IPS-11a (cell line): ENCODE results near the gene SIMC1.

Experiments used
- H3K4me3 ChIP-seq: one replicate; pipeline ENCODE4 v1.5.1; 2013; ENCODE audit warnings: low read depth, low read length, control low read depth

Gene SIMC1

GRCh38 chr5:176361437-176362232, 123.4 kb downstream of the SIMC1 start, which contains the start of gene KIAA1191:
Gene KIAA1191 (minus strand): TSS chr5:176361764. CDS start chr5:176359508, 2,256 bp downstream.
- peak within 1 kb of the TSS; percentile 91 for H3K4me3 ChIP-seq

GRCh38 chr5:176362233-176362490, 123.9 kb downstream of the SIMC1 start:
- peak overlapping the region; percentile 91 for H3K4me3 ChIP-seq

- peak overlapping the region; percentile 65 for H3K4me3 ChIP-seq
These were observed 126.6 kb downstream of the SIMC1 start for GRCh38 chr5:176364765-176365350.

GRCh38 chr5:176365351-176366231, 127.4 kb downstream of the SIMC1 start, which contains the start of gene ARL10:
Gene ARL10 (plus strand): TSS chr5:176365487. CDS start chr5:176365564, 77 bp downstream.
- peak within 1 kb of the TSS; percentile 65 for H3K4me3 ChIP-seq

- H3K4me3 ChIP-seq, result peak overlapping the region; percentile 65
These were observed 128.1 kb downstream of the SIMC1 start for GRCh38 chr5:176366232-176366894.

- no peak overlapping the region for H3K4me3 ChIP-seq
These were observed 130.5 kb downstream of the SIMC1 start for GRCh38 chr5:176368726-176369125.

- no peak overlapping the region for H3K4me3 ChIP-seq
These were observed 131.9 kb downstream of the SIMC1 start for GRCh38 chr5:176369934-176370711.

GRCh38 chr5:176371621-176372539, 133.7 kb downstream of the SIMC1 start:
- no peak overlapping the region for H3K4me3 ChIP-seq

GRCh38 chr5:176373100-176373818, 135.0 kb downstream of the SIMC1 start:
- no peak overlapping the region for H3K4me3 ChIP-seq

- H3K4me3 ChIP-seq, result no peak overlapping the region
These were observed 141.7 kb downstream of the SIMC1 start for GRCh38 chr5:176379881-176380280.

- no peak overlapping the region for H3K4me3 ChIP-seq
These were observed 143.2 kb downstream of the SIMC1 start for GRCh38 chr5:176381423-176381822.

GRCh38 chr5:176381979-176382378, 143.8 kb downstream of the SIMC1 start:
- no peak overlapping the region for H3K4me3 ChIP-seq

- H3K4me3 ChIP-seq, result no peak overlapping the region
These were observed 144.5 kb downstream of the SIMC1 start for GRCh38 chr5:176382721-176383120.

GRCh38 chr5:176383248-176383905, 145.2 kb downstream of the SIMC1 start:
- H3K4me3 ChIP-seq, result no peak overlapping the region

- no peak overlapping the region for H3K4me3 ChIP-seq
These were observed 145.7 kb downstream of the SIMC1 start for GRCh38 chr5:176383961-176384360.

GRCh38 chr5:176384366-176384930, 146.2 kb downstream of the SIMC1 start:
- no peak overlapping the region for H3K4me3 ChIP-seq

- no peak overlapping the region for H3K4me3 ChIP-seq
These were observed 146.8 kb downstream of the SIMC1 start for GRCh38 chr5:176384991-176385390.

- H3K4me3 ChIP-seq, result no peak overlapping the region
These were observed 148.3 kb downstream of the SIMC1 start for GRCh38 chr5:176386491-176386890.
